Measurements from ENCODE around the gene DUSP18.
"Not testable (repeated sequence)": the region's sequence is repeated elsewhere in the genome, so short reads cannot be mapped to it uniquely, and the experiment has no call there.

DNA sequence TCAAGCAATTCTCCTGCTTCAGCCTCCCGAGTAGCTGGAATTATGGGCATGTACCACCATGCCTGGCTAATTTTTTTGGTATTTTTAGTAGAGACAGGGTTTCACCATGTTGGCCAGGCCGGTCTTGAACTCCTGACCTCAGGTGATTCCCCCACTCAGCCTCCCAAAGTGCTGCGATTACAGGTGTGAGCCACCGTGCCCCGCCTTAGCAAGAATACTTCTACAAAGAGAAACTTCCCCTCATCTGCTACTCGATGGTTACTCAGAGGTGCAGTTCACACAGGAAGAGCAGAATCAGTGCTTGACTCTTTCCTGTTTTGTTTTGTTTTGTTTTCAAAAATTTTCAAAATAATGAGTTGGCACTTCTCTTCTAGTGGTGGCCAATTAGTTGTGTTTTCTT lies 42.3 kb upstream of the DUSP18 start:
- TF ChIP-seq, protein P1, sequence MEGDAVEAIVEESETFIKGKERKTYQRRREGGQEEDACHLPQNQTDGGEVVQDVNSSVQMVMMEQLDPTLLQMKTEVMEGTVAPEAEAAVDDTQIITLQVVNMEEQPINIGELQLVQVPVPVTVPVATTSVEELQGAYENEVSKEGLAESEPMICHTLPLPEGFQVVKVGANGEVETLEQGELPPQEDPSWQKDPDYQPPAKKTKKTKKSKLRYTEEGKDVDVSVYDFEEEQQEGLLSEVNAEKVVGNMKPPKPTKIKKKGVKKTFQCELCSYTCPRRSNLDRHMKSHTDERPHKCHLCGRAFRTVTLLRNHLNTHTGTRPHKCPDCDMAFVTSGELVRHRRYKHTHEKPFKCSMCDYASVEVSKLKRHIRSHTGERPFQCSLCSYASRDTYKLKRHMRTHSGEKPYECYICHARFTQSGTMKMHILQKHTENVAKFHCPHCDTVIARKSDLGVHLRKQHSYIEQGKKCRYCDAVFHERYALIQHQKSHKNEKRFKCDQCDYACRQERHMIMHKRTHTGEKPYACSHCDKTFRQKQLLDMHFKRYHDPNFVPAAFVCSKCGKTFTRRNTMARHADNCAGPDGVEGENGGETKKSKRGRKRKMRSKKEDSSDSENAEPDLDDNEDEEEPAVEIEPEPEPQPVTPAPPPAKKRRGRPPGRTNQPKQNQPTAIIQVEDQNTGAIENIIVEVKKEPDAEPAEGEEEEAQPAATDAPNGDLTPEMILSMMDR (IDR thresholded peaks at IDR 0.05; ENCODE audit: insufficient read depth, low read length): not testable (repeated sequence)
- not testable (repeated sequence) for TF ChIP-seq POLR2AphosphoS5 (IDR thresholded peaks at IDR 0.05; ENCODE audit: low read depth)
